ENCODE measurements around the gene RIC8B.

The RIC8B gene

DNA sequence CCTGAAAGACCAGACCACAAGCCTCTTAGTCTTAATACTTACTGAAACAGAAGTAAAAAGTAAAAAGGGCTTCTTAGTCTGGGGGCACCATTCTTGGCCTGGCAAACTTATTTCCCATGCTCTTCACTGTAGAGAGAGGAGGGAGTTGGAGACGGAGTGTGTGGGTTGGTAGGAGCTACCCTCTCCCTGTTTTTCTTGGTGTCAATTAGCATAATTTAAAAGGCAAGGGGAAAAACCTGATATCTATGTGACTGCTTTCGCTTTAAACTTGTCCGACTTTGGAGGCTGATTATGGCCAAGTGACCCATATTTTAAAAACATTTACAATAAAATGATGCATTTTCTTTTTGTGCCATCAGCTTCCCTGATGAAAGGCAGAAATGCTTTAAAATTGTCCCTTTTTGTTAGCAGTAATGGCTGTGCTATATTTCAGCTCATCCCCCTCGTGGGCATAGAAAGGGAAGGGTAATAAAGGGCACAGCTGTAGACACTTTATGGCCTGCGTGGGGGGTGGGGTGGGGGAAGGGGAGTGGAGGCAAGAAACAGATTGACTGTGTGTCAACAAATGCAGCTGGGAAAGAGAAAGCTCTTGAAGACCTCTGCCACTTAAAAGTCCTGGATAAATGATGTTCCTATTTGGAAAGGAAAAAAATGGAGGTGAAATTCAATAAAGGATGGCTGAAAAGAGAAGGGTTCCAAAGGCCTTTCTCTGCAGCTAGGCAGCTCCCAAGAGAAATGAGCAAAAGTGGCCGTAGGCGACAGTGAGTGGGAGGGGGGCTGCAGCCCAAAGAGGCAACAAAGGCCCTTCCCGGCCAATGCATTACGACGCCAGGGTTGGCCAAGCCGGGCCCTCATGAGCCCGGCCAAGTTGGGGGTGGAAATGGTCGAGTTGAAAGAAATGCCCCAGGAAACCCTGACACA, 123.8 kb downstream of the RIC8B start:
- no peak for DNase-seq (ENCODE audit: low spot score)
- in situ Hi-C loops (cut with MboI; ENCODE audit: low pct_unique_long_range_greater_than_20kb, low sequenced_read_pairs, unreplicated experiment): no loop called here
- TF ChIP-seq, protein P1, sequence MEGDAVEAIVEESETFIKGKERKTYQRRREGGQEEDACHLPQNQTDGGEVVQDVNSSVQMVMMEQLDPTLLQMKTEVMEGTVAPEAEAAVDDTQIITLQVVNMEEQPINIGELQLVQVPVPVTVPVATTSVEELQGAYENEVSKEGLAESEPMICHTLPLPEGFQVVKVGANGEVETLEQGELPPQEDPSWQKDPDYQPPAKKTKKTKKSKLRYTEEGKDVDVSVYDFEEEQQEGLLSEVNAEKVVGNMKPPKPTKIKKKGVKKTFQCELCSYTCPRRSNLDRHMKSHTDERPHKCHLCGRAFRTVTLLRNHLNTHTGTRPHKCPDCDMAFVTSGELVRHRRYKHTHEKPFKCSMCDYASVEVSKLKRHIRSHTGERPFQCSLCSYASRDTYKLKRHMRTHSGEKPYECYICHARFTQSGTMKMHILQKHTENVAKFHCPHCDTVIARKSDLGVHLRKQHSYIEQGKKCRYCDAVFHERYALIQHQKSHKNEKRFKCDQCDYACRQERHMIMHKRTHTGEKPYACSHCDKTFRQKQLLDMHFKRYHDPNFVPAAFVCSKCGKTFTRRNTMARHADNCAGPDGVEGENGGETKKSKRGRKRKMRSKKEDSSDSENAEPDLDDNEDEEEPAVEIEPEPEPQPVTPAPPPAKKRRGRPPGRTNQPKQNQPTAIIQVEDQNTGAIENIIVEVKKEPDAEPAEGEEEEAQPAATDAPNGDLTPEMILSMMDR (IDR thresholded peaks at IDR 0.05; ENCODE audit: extremely low read depth, insufficient read depth, missing control alignments): no peak

DNA sequence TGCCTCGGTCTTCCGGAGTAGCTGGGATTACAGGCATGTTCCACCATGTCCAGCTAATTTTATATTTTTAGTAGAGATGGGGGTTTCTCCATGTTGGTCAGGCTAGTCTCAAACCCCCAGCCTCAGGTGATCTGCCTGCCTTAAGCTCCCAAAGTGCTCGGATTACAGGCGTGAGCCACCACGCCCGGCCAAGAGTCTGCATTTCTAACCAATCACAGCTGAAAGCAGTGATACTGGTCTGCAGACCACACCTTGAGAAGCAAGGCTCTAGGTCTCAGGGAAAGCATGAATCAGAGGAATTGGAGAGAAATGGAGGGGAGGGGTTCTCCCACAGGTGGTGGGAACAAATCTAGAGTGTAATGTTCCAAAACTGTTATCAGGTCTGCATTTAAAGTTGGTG, 126.1 kb downstream of the RIC8B start:
- DNase-seq (ENCODE audit: low spot score): no peak
- in situ Hi-C loops (cut with MboI; ENCODE audit: low pct_unique_long_range_greater_than_20kb, low sequenced_read_pairs, unreplicated experiment): no loop called here

DNA sequence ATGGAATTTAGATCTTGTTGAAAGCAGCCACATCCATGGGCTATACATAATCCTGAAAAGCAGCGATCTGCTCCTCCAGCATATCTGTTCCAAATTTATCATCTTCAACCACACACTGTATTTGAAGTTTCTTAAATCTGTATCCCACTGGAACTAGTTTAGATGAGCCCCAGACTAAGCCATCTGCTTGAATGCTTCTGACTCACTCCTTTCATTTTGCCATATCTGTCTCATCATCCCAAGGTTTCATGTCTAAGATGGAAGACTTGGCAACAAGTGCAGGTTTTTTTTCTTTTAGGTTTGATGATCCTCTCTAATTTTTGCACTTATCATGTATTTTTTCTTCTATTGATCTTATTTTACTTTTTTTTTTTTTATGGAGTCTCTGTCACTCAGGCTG, 126.8 kb downstream of the RIC8B start:
- TF ChIP-seq, protein P1 (IDR thresholded peaks at IDR 0.05; ENCODE audit: extremely low read depth, insufficient read depth, missing control alignments): no peak
- in situ Hi-C loops (cut with MboI; ENCODE audit: low pct_unique_long_range_greater_than_20kb, low sequenced_read_pairs, unreplicated experiment): no loop called here
- no peak for DNase-seq (ENCODE audit: low spot score)

More for the DNA sequence above, 126.1 kb downstream of the RIC8B start:
- TF ChIP-seq, protein P1 (IDR thresholded peaks at IDR 0.05; ENCODE audit: extremely low read depth, insufficient read depth, missing control alignments): no peak

DNA sequence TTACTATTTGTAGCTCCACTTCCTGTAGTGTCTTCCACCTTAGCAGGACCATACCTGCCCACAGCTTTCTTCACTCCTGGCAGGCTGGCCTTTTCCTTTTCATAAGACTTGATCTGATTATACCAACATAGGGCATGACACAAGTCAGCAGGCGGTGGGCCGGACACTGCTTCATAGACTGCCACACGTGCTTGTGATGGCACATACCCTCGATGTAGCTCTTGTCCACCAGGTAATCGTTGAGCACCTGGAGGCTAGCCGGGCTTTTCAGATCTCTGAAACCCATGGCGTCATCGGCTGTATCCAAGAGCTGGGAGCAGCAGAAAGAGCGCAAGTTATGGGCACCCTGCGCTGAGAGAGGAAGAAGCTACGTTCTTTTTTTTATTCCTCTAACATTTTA, 127.6 kb downstream of the RIC8B start:
- in situ Hi-C loops (cut with MboI; ENCODE audit: low pct_unique_long_range_greater_than_20kb, low sequenced_read_pairs, unreplicated experiment): no loop called here
- TF ChIP-seq, protein P1 (IDR thresholded peaks at IDR 0.05; ENCODE audit: extremely low read depth, insufficient read depth, missing control alignments): no peak
- DNase-seq (ENCODE audit: low spot score): no peak

DNA sequence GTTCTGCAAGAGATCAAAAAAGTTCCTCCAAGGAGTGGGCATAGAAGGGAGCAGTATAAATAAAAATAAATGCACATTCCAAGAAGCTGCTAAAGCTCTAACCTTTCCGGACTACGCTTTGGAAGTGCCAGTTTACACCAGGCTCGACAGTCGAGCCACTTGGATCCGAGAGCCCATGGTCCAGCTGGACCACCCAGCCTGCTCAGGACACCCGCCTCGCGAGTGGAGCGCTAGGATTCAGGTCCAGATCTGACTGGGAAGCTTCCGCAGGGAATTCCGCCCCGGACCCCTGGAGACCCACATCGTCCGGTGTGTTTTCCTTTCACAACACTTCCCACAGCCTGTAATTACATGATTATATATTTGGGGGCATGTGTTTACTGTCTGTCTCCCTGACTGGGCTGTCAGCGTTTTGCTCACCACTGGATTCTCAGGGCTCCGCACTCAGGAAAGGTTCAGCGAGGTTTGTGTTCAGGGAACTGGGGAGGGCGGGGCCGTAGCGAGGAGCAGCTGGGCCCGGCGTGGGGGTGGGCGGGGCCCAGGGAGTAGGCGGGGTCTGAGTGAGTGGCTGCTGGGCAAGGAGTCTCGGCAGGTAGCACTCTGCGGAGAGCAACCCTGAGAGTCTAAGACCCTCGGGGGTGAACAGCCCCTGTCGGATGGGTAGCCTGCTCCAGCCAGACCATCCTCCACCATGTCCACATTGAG, 128.9 kb downstream of the RIC8B start:
- peak; percentile 77 for DNase-seq (ENCODE audit: low spot score)
- in situ Hi-C loops (cut with MboI; ENCODE audit: low pct_unique_long_range_greater_than_20kb, low sequenced_read_pairs, unreplicated experiment): no loop called here
- TF ChIP-seq, protein P1 (IDR thresholded peaks at IDR 0.05; ENCODE audit: extremely low read depth, insufficient read depth, missing control alignments): no peak

DNA sequence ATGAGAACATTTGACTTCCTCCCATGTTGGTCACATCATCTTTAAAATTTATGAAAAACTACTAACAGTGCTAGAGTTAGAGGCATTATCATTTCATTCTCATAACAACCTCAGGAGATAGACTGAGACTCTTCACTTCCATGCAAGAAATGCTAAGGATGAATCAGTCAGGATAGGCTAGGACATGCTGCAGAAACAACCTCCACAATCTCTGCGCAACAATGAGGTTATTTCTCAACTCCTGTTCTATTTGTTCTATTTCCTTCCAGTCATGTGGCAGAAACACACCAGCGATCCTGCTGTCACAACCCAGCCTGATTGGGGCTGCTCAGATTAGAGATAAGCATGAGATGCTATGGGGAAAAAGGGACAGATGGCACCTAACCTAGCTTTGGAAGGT, 132.2 kb downstream of the RIC8B start:
- in situ Hi-C loops (cut with MboI; ENCODE audit: low pct_unique_long_range_greater_than_20kb, low sequenced_read_pairs, unreplicated experiment): no loop called here
- no peak for DNase-seq (ENCODE audit: low spot score)
- TF ChIP-seq, protein P1 (IDR thresholded peaks at IDR 0.05; ENCODE audit: extremely low read depth, insufficient read depth, missing control alignments): no peak

Data from GM13977 (cell line).